ENCODE results near the gene ITGA6.
"Not testable (repeated sequence)": the region's sequence is repeated elsewhere in the genome, so short reads cannot be mapped to it uniquely, and the experiment has no call there.

ITGA6 gene

DNA sequence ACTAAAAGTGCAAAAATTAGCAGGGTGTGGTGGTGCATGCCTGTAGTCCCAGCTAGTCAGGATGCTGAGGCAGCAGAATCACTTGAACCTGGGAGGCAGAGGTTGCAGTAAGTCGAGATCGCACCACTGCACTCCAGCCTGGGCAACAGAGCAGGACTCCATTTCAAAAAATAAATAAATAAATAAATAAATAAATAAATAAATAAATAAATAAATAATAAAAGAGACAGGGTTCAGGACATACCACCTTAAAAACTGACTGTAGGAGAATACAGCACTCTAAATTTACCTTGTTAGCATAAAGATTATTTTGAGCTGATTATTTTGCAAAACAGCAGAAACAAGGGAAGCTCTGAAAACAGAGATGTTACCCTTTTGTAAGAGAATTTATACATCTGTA is 105.1 kb downstream of the ITGA6 start:
- WGBS: 100% methylated on average over 1 of the region's 2 CpGs
- H3K4me1 ChIP-seq (ENCODE audit: insufficient read depth, low read length); H3K4me3 ChIP-seq (ENCODE audit: low read length); H3K36me3 ChIP-seq (ENCODE audit: insufficient read depth, low read length); H3K9ac ChIP-seq (ENCODE audit: low read depth, low read length); H3K27me3 ChIP-seq (ENCODE audit: insufficient read depth, low read length): not testable (repeated sequence)
- Histone ChIP-seq H3K27ac (ENCODE audit: low read depth, low read length) (peak overlapping the region; percentile 68; the same call in 1 of the 2 replicates), H3K9me3 (ENCODE audit: insufficient read depth, low read depth, low read length) (peaks cover 65% of the 10 kb centered on the region)

DNA sequence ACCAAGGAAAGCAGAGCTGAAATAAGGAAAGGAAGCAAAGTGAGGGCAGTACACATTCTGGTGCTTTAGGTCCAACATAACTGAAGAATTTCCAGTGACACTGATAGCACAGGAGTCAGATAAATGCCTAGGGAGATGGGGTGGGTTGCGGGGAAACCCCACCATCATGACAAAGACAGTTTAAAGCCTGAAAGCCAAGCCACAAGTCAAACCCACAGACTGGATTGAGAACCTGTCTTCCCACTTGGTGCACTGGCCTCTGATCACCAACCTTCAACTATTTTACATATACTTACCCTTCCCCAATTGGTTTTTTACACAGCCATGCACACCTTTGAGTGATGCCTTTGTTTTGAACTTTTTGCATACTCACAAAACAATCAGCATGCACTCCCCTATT is 106.3 kb downstream of the ITGA6 start:
- H3K27ac ChIP-seq (ENCODE audit: low read depth, low read length): peak overlapping the region; percentile 68; the same call in 1 of the 2 replicates

DNA sequence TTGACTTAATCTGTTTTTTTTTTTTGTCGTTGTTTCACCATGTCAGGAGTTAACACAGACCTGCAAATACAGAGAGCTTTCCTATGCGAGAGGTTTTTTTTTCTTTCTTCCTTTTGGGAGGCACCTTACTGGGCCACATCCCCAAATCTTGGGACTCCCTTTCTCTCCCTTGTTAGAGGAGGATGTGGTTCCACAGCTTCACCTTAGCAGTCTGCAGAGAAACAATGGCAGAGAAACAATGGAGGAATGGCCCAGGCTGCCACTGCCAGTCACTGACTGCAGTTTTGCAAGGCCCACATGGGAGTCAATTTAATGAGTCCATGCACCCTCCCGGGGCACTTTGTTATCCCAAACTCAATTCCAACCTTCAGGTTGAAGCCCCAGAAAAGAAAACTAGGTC is 107.7 kb downstream of the ITGA6 start:
- peaks cover 74% of the 10 kb centered on the region for H3K9me3 ChIP-seq (ENCODE audit: insufficient read depth, low read depth, low read length)
- H3K36me3 ChIP-seq (ENCODE audit: insufficient read depth, low read length): peaks cover 8% of the 10 kb centered on the region
- no peaks in the 10 kb centered on the region for H3K27me3 ChIP-seq (ENCODE audit: insufficient read depth, low read length)
- no peaks in the 10 kb centered on the region for H3K4me1 ChIP-seq (ENCODE audit: insufficient read depth, low read length)
- no peak overlapping the region for H3K4me3 ChIP-seq (ENCODE audit: low read length)
- no peak overlapping the region for H3K9ac ChIP-seq (ENCODE audit: low read depth, low read length)
- peak overlapping the region; percentile 32; the same call in 1 of the 2 replicates for H3K27ac ChIP-seq (ENCODE audit: low read depth, low read length)
- 92% methylated on average over 3 of the region's 3 CpGs for WGBS

More for the DNA sequence above, 106.3 kb downstream of the ITGA6 start:
- 87% methylated on average over 1 of the region's 1 CpG for WGBS
- peaks cover 8% of the 10 kb centered on the region for H3K36me3 ChIP-seq (ENCODE audit: insufficient read depth, low read length)
- no peak overlapping the region for H3K4me3 ChIP-seq (ENCODE audit: low read length)
- no peaks in the 10 kb centered on the region for H3K27me3 ChIP-seq (ENCODE audit: insufficient read depth, low read length)
- H3K9me3 ChIP-seq (ENCODE audit: insufficient read depth, low read depth, low read length): peaks cover 65% of the 10 kb centered on the region
- H3K9ac ChIP-seq (ENCODE audit: low read depth, low read length): no peak overlapping the region
- no peaks in the 10 kb centered on the region for H3K4me1 ChIP-seq (ENCODE audit: insufficient read depth, low read length)

DNA sequence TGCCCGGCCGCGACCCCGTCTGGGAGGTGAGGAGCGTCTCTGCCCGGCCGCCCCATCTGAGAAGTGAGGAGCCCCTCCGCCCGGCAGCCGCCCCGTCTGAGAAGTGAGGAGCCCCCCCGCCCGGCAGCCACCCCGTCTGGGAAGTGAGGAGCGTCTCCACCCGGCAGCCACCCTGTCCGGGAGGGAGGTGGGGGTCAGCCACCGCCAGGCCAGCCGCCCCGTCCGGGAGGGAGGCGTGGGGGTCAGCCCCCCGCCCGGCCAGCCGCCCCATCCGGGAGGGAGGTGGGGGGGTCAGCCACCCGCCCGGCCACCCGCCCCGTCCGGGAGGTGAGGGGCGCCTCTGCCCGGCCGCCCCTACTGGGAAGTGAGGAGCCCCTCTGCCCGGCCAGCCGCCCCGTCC is 110.5 kb downstream of the ITGA6 start:
- WGBS: 98% methylated on average over 21 of the region's 37 CpGs
- peaks cover 62% of the 10 kb centered on the region for H3K9me3 ChIP-seq (ENCODE audit: insufficient read depth, low read depth, low read length)
- H3K27me3 ChIP-seq (ENCODE audit: insufficient read depth, low read length); H3K27ac ChIP-seq (ENCODE audit: low read depth, low read length); H3K4me3 ChIP-seq (ENCODE audit: low read length); H3K4me1 ChIP-seq (ENCODE audit: insufficient read depth, low read length); H3K9ac ChIP-seq (ENCODE audit: low read depth, low read length); H3K36me3 ChIP-seq (ENCODE audit: insufficient read depth, low read length): not testable (repeated sequence)

DNA sequence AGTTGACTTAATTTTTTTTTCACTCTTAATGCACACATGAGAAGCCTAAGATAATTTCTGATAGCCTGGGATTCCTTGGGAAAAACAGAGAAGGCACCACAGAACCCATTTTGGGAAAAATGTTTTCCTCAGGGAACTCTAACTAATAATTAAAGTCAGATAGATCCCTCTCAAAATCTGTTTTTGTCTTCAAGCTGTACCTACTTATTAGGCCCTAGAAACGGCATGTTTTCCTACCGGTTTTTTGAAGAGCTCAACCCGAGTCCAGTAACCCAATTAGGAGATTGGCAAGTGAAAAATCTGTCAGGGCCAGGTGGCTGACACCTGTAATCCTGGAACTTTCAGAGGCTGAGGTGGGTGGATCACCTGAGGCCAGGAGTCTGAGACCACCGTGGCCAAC is 112.4 kb downstream of the ITGA6 start:
- Histone ChIP-seq H3K27ac (ENCODE audit: low read depth, low read length) (no peak overlapping the region), H3K4me1 (ENCODE audit: insufficient read depth, low read length) (no peaks in the 10 kb centered on the region), H3K4me3 (ENCODE audit: low read length) (no peak overlapping the region), H3K27me3 (ENCODE audit: insufficient read depth, low read length) (no peaks in the 10 kb centered on the region), H3K9ac (ENCODE audit: low read depth, low read length) (no peak overlapping the region), H3K9me3 (ENCODE audit: insufficient read depth, low read depth, low read length) (peaks cover 60% of the 10 kb centered on the region), H3K36me3 (ENCODE audit: insufficient read depth, low read length) (peaks cover 6% of the 10 kb centered on the region)
- 94% methylated on average over 4 of the region's 4 CpGs for WGBS

DNA sequence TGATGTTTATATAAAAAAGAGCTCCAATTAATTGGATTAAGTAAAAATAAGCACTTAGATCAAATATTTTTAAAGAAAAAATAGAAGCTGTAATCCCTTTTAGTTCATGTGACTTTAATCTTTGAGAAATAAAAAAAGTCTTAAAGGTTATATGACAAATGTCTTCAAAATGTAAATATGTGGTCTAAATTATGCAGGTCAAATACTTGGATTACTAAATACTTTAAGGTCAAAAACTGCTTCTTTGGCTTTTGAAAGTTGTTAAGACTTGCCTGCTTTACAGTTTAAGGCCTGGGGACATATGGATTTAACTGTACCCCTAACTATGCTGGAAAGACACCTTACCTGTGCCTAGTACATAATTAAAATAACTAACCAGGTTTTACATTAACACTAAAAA is 113.0 kb downstream of the ITGA6 start:
- Histone ChIP-seq H3K36me3 (ENCODE audit: insufficient read depth, low read length) (peaks cover 9% of the 10 kb centered on the region), H3K4me1 (ENCODE audit: insufficient read depth, low read length) (no peaks in the 10 kb centered on the region), H3K4me3 (ENCODE audit: low read length) (no peak overlapping the region), H3K9ac (ENCODE audit: low read depth, low read length) (no peak overlapping the region), H3K27ac (ENCODE audit: low read depth, low read length) (no peak overlapping the region), H3K9me3 (ENCODE audit: insufficient read depth, low read depth, low read length) (peaks cover 61% of the 10 kb centered on the region), H3K27me3 (ENCODE audit: insufficient read depth, low read length) (no peaks in the 10 kb centered on the region)

DNA sequence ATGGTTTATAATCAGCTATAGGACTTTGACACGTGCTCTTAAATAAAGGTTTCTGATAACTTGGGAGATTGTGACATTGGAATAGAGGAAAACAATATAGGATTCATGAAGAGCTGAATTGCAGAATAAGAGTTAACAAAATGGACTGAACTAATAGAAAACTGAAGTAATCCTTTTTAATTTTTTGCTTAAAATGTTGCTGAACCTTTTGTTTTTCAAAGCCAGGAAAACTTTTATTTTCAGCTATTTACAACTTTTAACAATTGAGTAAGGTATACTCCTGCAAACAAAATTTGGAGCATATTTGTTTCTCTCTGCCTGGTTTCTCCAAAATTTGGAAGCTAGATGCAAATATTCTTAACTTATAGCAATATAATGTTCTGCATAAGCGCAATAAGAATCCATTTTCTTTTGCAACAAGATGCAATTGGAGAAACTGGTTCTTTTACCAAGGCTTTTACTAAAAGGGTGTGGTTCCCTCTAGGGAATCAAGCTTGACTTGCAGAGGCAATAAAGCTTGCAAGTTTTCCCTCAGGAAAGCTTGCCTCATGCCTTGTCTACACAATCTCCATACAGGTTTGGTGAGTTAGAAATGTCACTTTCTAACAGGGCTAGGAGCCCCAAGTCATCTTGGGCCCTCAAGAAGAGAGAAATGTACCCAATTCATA is 118.2 kb downstream of the ITGA6 start:
- Histone ChIP-seq H3K9me3 (ENCODE audit: insufficient read depth, low read depth, low read length) (peaks cover 59% of the 10 kb centered on the region), H3K27ac (ENCODE audit: low read depth, low read length) (no peak overlapping the region), H3K4me1 (ENCODE audit: insufficient read depth, low read length) (peaks cover 17% of the 10 kb centered on the region), H3K36me3 (ENCODE audit: insufficient read depth, low read length) (peaks cover 16% of the 10 kb centered on the region), H3K9ac (ENCODE audit: low read depth, low read length) (no peak overlapping the region), H3K4me3 (ENCODE audit: low read length) (no peak overlapping the region), H3K27me3 (ENCODE audit: insufficient read depth, low read length) (no peaks in the 10 kb centered on the region)
- 97% methylated on average over 2 of the region's 2 CpGs for WGBS

DNA sequence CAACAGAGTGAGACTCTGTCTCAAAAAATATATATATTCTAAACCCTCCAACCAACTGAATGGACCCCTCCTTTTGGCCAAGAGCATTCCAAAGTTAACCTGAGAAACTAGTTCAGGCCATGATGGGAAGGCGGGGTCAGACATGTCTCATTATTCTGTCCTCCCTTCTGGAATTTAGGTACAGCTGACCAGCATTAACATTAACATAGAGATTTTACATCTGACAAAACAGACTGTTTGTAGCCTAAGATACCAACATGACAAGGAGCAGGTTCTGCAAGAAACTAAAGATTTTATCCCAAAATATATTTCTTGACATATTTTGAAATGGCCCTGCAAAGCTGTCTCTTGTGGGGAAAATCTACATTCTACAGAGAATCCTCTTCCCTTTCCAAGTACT is 121.7 kb downstream of the ITGA6 start:
- Histone ChIP-seq H3K9ac (ENCODE audit: low read depth, low read length) (no peak overlapping the region), H3K27me3 (ENCODE audit: insufficient read depth, low read length) (no peaks in the 10 kb centered on the region), H3K9me3 (ENCODE audit: insufficient read depth, low read depth, low read length) (peaks cover 43% of the 10 kb centered on the region), H3K36me3 (ENCODE audit: insufficient read depth, low read length) (peaks cover 16% of the 10 kb centered on the region), H3K4me3 (ENCODE audit: low read length) (no peak overlapping the region), H3K27ac (ENCODE audit: low read depth, low read length) (peak overlapping the region; percentile 89), H3K4me1 (ENCODE audit: insufficient read depth, low read length) (peaks cover 43% of the 10 kb centered on the region)
- WGBS: 91% methylated on average over 1 of the region's 1 CpG

DNA sequence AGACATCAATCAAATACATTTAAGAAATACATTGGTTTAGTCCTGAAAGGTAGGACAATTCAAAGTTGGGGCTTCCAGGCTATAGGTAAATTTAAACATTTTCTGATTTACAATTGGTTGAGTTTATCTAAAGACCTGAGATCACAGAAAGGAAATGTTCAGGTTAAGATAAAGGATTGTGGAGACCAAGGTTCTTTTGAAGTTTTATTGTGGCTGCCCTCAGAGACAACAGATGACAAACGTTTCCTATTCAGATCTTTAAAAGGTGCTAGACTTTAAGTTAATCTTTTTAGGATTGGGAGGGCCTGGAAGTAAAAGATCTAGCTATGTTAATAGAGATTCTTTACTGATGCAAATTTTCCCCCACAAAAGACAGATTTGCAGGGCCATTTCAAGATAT is 122.4 kb downstream of the ITGA6 start:
- peaks cover 37% of the 10 kb centered on the region for H3K9me3 ChIP-seq (ENCODE audit: insufficient read depth, low read depth, low read length)

DNA sequence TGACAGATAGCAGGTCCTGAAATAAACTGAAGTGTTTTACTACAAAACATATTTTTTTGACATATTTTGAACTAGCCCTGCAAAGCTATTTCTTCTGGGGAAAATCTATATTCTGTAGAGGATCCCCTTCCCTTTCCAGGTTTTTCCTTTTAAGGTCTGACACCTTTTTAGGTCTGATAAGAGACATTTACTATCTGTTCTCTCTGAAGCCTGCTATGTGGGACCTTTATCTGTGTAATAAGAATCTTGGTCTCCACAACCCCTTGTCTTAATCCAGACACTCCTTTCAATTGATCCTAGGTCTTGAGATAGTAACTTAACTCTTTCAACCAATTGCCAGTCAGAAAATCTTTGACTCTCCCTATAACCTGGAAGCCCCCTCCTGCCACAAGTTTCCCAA is 123.0 kb downstream of the ITGA6 start:
- Histone ChIP-seq H3K4me1 (ENCODE audit: insufficient read depth, low read length) (peaks cover 48% of the 10 kb centered on the region), H3K36me3 (ENCODE audit: insufficient read depth, low read length) (peaks cover 10% of the 10 kb centered on the region), H3K27ac (ENCODE audit: low read depth, low read length) (peak overlapping the region; percentile 89)

More for the DNA sequence above, 122.4 kb downstream of the ITGA6 start:
- WGBS: 38% methylated on average over 1 of the region's 1 CpG
- H3K36me3 ChIP-seq (ENCODE audit: insufficient read depth, low read length): peaks cover 13% of the 10 kb centered on the region
- peak overlapping the region; percentile 89 for H3K27ac ChIP-seq (ENCODE audit: low read depth, low read length)
- not testable (repeated sequence) for H3K27me3 ChIP-seq (ENCODE audit: insufficient read depth, low read length); H3K9ac ChIP-seq (ENCODE audit: low read depth, low read length); H3K4me3 ChIP-seq (ENCODE audit: low read length)
- H3K4me1 ChIP-seq (ENCODE audit: insufficient read depth, low read length): peaks cover 45% of the 10 kb centered on the region

DNA sequence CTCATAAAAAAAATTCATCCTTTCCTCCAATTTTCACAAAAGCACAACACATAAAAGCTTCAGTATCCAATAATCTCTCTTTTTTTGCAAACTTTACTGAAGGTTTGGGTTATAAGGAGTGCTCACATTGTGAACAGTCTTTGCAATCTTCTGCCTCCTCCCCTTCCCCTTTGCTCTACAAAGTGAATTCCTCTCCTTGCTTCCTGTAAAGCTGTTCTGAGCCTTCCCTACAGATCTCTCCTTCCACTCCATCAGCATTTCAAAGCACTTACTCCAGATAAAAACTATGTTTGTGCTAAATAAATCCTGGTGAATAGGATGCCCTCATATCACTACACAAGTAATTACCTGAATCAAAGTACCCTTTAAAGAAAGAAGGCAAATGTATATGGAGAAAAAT is 123.9 kb downstream of the ITGA6 start:
- H3K4me1 ChIP-seq (ENCODE audit: insufficient read depth, low read length): peaks cover 48% of the 10 kb centered on the region
- peak overlapping the region; percentile 51; the same call in 1 of the 2 replicates for H3K9ac ChIP-seq (ENCODE audit: low read depth, low read length)
- peak overlapping the region; percentile 89 for H3K27ac ChIP-seq (ENCODE audit: low read depth, low read length)
- H3K9me3 ChIP-seq (ENCODE audit: insufficient read depth, low read depth, low read length): peaks cover 23% of the 10 kb centered on the region
- peaks cover 10% of the 10 kb centered on the region for H3K36me3 ChIP-seq (ENCODE audit: insufficient read depth, low read length)
- H3K4me3 ChIP-seq (ENCODE audit: low read length): peak overlapping the region; percentile 16; the same call in 1 of the 2 replicates
- H3K27me3 ChIP-seq (ENCODE audit: insufficient read depth, low read length): no peaks in the 10 kb centered on the region

More for the DNA sequence above, 123.0 kb downstream of the ITGA6 start:
- peak overlapping the region; percentile 51; the same call in 1 of the 2 replicates for H3K9ac ChIP-seq (ENCODE audit: low read depth, low read length)
- H3K4me3 ChIP-seq (ENCODE audit: low read length): no peak overlapping the region
- no peaks in the 10 kb centered on the region for H3K27me3 ChIP-seq (ENCODE audit: insufficient read depth, low read length)
- H3K9me3 ChIP-seq (ENCODE audit: insufficient read depth, low read depth, low read length): peaks cover 30% of the 10 kb centered on the region

Data from HUES64 (cell line).